ENCODE measurements around the gene PRRC2C. TPM values are rescaled to one million over a fixed set of nuclear protein-coding genes. Genes with fewer than 3 reads are reported as not detected.
"Not testable (repeated sequence)": the region's sequence is repeated elsewhere in the genome, so short reads cannot be mapped to it uniquely, and the experiment has no call there.

PRRC2C gene
- total RNA-seq, 1 donor from 2014 or later: 86.4 TPM

GRCh38 chr1:171530676-171531075 is 45.3 kb downstream of the PRRC2C start:
- no peak overlapping the region for H3K4me3 ChIP-seq
- no peaks in the 10 kb centered on the region for H3K9me3 ChIP-seq
- H3K27ac ChIP-seq: no peak overlapping the region
- peaks cover 0 to 87% of the 10 kb centered on the region in 2 donors for H3K36me3 ChIP-seq
- intact Hi-C loops (cut with DNase I): no loop called here
- DNase-seq (ENCODE audit: extremely low spot score in 2 of 2): no peak
- no peaks in the 10 kb centered on the region for H3K27me3 ChIP-seq
- TF ChIP-seq, protein P1, sequence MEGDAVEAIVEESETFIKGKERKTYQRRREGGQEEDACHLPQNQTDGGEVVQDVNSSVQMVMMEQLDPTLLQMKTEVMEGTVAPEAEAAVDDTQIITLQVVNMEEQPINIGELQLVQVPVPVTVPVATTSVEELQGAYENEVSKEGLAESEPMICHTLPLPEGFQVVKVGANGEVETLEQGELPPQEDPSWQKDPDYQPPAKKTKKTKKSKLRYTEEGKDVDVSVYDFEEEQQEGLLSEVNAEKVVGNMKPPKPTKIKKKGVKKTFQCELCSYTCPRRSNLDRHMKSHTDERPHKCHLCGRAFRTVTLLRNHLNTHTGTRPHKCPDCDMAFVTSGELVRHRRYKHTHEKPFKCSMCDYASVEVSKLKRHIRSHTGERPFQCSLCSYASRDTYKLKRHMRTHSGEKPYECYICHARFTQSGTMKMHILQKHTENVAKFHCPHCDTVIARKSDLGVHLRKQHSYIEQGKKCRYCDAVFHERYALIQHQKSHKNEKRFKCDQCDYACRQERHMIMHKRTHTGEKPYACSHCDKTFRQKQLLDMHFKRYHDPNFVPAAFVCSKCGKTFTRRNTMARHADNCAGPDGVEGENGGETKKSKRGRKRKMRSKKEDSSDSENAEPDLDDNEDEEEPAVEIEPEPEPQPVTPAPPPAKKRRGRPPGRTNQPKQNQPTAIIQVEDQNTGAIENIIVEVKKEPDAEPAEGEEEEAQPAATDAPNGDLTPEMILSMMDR (IDR thresholded peaks at IDR 0.05): no peak
- TF ChIP-seq POLR2A (IDR thresholded peaks at IDR 0.05): no peak
- no peak for TF ChIP-seq POLR2AphosphoS5 (IDR thresholded peaks at IDR 0.05; ENCODE audit: insufficient read depth in 1 of 2, low read depth in 1 of 2)
- no peaks in the 10 kb centered on the region for H3K4me1 ChIP-seq

- TF ChIP-seq, protein P1 (IDR thresholded peaks at IDR 0.05): no peak
- no peaks in the 10 kb centered on the region for H3K9me3 ChIP-seq
- intact Hi-C loops (cut with DNase I): no loop called here
- H3K27ac ChIP-seq: no peak overlapping the region
- H3K4me3 ChIP-seq: no peak overlapping the region
- peaks cover 0 to 88% of the 10 kb centered on the region in 2 donors for H3K36me3 ChIP-seq
- no peaks in the 10 kb centered on the region for H3K4me1 ChIP-seq
- H3K27me3 ChIP-seq: no peaks in the 10 kb centered on the region
- DNase-seq (ENCODE audit: extremely low spot score in 2 of 2): no peak
Measured at GRCh38 chr1:171532520-171532919, 47.2 kb downstream of the PRRC2C start.

DNA sequence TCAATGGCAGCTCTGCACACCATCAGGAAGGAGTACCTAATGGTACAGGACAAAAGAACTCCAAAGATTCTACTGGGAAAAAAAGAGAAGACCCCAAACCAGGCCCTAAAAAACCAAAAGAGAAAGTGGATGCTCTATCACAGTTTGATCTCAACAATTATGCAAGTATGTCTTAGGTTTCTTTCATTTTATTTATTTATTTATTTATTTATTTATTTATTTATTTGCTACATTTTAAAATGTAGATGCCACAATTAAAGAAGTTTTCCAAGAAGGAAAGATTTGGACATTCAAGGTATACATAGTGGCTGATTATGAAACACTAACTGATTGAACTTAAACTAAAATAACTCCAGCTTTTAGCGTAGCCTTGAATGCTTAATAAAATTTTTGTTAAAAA is 60.2 kb downstream of the PRRC2C start:
- Histone ChIP-seq H3K36me3 (peaks cover 0 to 79% of the 10 kb centered on the region in 2 donors), H3K9me3 (no peaks in the 10 kb centered on the region), H3K4me3 (no peak overlapping the region), H3K27me3 (no peaks in the 10 kb centered on the region), H3K27ac (no peak overlapping the region), H3K4me1 (no peaks in the 10 kb centered on the region)
- intact Hi-C loops (cut with DNase I): no loop called here
- TF ChIP-seq POLR2A (IDR thresholded peaks at IDR 0.05): no peak
- TF ChIP-seq POLR2AphosphoS5 (IDR thresholded peaks at IDR 0.05; ENCODE audit: insufficient read depth in 1 of 2, low read depth in 1 of 2): no peak
- TF ChIP-seq, protein P1 (IDR thresholded peaks at IDR 0.05): no peak
- DNase-seq (ENCODE audit: extremely low spot score in 2 of 2): no peak

GRCh38 chr1:171550050-171550449 is 64.7 kb downstream of the PRRC2C start:
- intact Hi-C loops (cut with DNase I): no loop called here
- peaks cover 0 to 60% of the 10 kb centered on the region in 2 donors for H3K36me3 ChIP-seq

GRCh38 chr1:171550598-171551100 is 65.3 kb downstream of the PRRC2C start:
- peaks cover 0 to 61% of the 10 kb centered on the region in 2 donors for H3K36me3 ChIP-seq

More at GRCh38 chr1:171550050-171550449, 64.7 kb downstream of the PRRC2C start:
- H3K27me3 ChIP-seq: no peaks in the 10 kb centered on the region
- no peak overlapping the region for H3K4me3 ChIP-seq
- TF ChIP-seq, protein P1 (IDR thresholded peaks at IDR 0.05): no peak
- TF ChIP-seq POLR2AphosphoS5 (IDR thresholded peaks at IDR 0.05; ENCODE audit: insufficient read depth in 1 of 2, low read depth in 1 of 2): peak in 1 of 2 donors; percentile 11
- TF ChIP-seq POLR2A (IDR thresholded peaks at IDR 0.05): no peak
- no peak overlapping the region for H3K27ac ChIP-seq
- no peak for DNase-seq (ENCODE audit: extremely low spot score in 2 of 2)
- no peaks in the 10 kb centered on the region for H3K4me1 ChIP-seq
- no peaks in the 10 kb centered on the region for H3K9me3 ChIP-seq

GRCh38 chr1:171553960-171554359 is 68.6 kb downstream of the PRRC2C start:
- H3K27ac ChIP-seq: not testable (repeated sequence)

More at GRCh38 chr1:171550598-171551100, 65.3 kb downstream of the PRRC2C start:
- H3K4me3 ChIP-seq; DNase-seq (ENCODE audit: extremely low spot score in 2 of 2); H3K27me3 ChIP-seq; H3K27ac ChIP-seq; intact Hi-C loops (cut with DNase I); H3K4me1 ChIP-seq; H3K9me3 ChIP-seq: not testable (repeated sequence)

More at GRCh38 chr1:171553960-171554359, 68.6 kb downstream of the PRRC2C start:
- H3K27me3 ChIP-seq; H3K4me3 ChIP-seq; intact Hi-C loops (cut with DNase I); H3K4me1 ChIP-seq; DNase-seq (ENCODE audit: extremely low spot score in 2 of 2); H3K9me3 ChIP-seq: not testable (repeated sequence)
- peaks cover 13 to 68% of the 10 kb centered on the region in 2 donors for H3K36me3 ChIP-seq

Data from vagina (tissue), 2 donors.